Lung microvascular endothelial cell (primary cell): Measurements from ENCODE around the gene ENTPD7. TPM values are rescaled to one million over a fixed set of nuclear protein-coding genes. Genes with fewer than 3 reads are reported as not detected.
A peak's percentile ranks its signal among the peaks of the same experiment; 100 is the strongest.
"Not testable (repeated sequence)": the region's sequence is repeated elsewhere in the genome, so short reads cannot be mapped to it uniquely, and the experiment has no call there.

Experiments
- DNase-seq, 2 donors: peaks; one replicate each; pipeline versions ENCODE4 v3.0.0 to v3.0.0-alpha.2; 2010; ENCODE audit warnings: low read depth in 2 of 2
- total RNA-seq: library from RNA; depleted of rRNA; stranded (reverse); fragments of >200 nt; gene quantifications from 2 replicates; pipeline ENCODE4 v1.2.1, GENCODE V29; 2014

The ENTPD7 gene
- total RNA-seq, 1 donor from 2014 or later: 16.1 TPM

GRCh38 chr10:99689461-99689860, 30.2 kb downstream of the ENTPD7 start:
- DNase-seq: no peak

- DNase-seq: no peak
These were observed 34.7 kb downstream of the ENTPD7 start for GRCh38 chr10:99693933-99694583.

- DNase-seq: no peak
These were observed 36.5 kb downstream of the ENTPD7 start for GRCh38 chr10:99695761-99696160.

- DNase-seq: peak; percentile 12 to 15
These were observed 39.3 kb downstream of the ENTPD7 start for GRCh38 chr10:99698504-99699080.

- no peak for DNase-seq
These were observed 41.3 kb downstream of the ENTPD7 start for GRCh38 chr10:99700649-99701048.

- no peak for DNase-seq
These were observed 49.2 kb downstream of the ENTPD7 start for GRCh38 chr10:99708428-99709012.

- peak in 1 of 2 donors; percentile 48 for DNase-seq
These were observed 50.3 kb downstream of the ENTPD7 start for GRCh38 chr10:99709480-99710229.

GRCh38 chr10:99711129-99711719, 51.9 kb downstream of the ENTPD7 start:
- peak; percentile 75 to 76 for DNase-seq

- no peak for DNase-seq
These were observed 55.1 kb downstream of the ENTPD7 start for GRCh38 chr10:99714446-99714845.

- no peak for DNase-seq
These were observed 61.1 kb downstream of the ENTPD7 start for GRCh38 chr10:99720387-99720786.

- no peak for DNase-seq
These were observed 70.7 kb downstream of the ENTPD7 start for GRCh38 chr10:99730026-99730425.

- DNase-seq: peak in 1 of 2 donors; percentile 5
These were observed 72.2 kb downstream of the ENTPD7 start for GRCh38 chr10:99731306-99732032.

- DNase-seq: peak; percentile 97 to 98
These were observed 72.9 kb downstream of the ENTPD7 start, which contains the start of the genes COX15 and CUTC for GRCh38 chr10:99732033-99732842. TSS of gene COX15 (minus strand) at chr10:99732127. CDS start at chr10:99732049, 78 bp downstream. TSS of gene CUTC (plus strand) at chr10:99732234. CDS start at chr10:99732349, 115 bp downstream.

- DNase-seq: no peak
These were observed 74.1 kb downstream of the ENTPD7 start for GRCh38 chr10:99733366-99733765.

GRCh38 chr10:99734111-99734510, 74.8 kb downstream of the ENTPD7 start:
- DNase-seq: not testable (repeated sequence)

- no peak for DNase-seq
These were observed 81.0 kb downstream of the ENTPD7 start for GRCh38 chr10:99740260-99740659.

- no peak for DNase-seq
These were observed 81.7 kb downstream of the ENTPD7 start for GRCh38 chr10:99740933-99741559.

- no peak for DNase-seq
These were observed 82.9 kb downstream of the ENTPD7 start for GRCh38 chr10:99742254-99742653.

GRCh38 chr10:99742701-99743100, 83.4 kb downstream of the ENTPD7 start:
- no peak for DNase-seq

GRCh38 chr10:99743841-99744240, 84.5 kb downstream of the ENTPD7 start:
- peak in 1 of 2 donors; percentile 35 for DNase-seq
